Endothelial cell of umbilical vein (primary cell): ENCODE data around the gene CCNY. TPM values are rescaled to one million over a fixed set of nuclear protein-coding genes. Genes with fewer than 3 reads are reported as not detected.

Source experiments
- BruUV-seq: library from RNA; stranded (reverse); fragments of 400-500 nt; replicated peaks from 2 replicates; lab custom pipeline; 2021; lab: Mats Ljungman, UMichigan
- CTCF ChIA-PET: fragments of 300-600, 350-600 bp; sonication (Branson Sonifier 250); formaldehyde crosslinking; loops from one replicate; lab custom pipeline; 2021; ENCODE audit warnings: antibody characterized with exemption, inconsistent platforms; lab: Charles Lee
- POLR2A ChIA-PET: fragments of 300-600, 350-600 bp; sonication (Branson Sonifier 250); formaldehyde crosslinking; loops from one replicate; lab custom pipeline; 2021; ENCODE audit warnings: antibody characterized with exemption, inconsistent platforms; lab: Charles Lee
- DNase-seq: peaks from one replicate; pipeline ENCODE4 v3.0.0-alpha.2; 2011; ENCODE audit warnings: low read depth, low spot score
- FAIRE-seq: peaks from 2 replicates; lab custom pipeline; 2011; peaks lifted over from hg19 to GRCh38; lab: Jason Lieb, UNC
- H2AFZ ChIP-seq: 2 replicates; pipeline ENCODE4 v1.6.0; 2012; ENCODE audit warnings: low read depth, low read length, control low read depth, inconsistent platforms
- H3K27ac ChIP-seq: 2 replicates; pipeline ENCODE4 v1.5.1; 2011; ENCODE audit warnings: low read depth, mild to moderate bottlenecking, control low read depth, low read length, moderate library complexity; ENCODE audit not compliant: insufficient read depth
- H3K27me3 ChIP-seq, 2 experiments: 2 replicates each; pipeline versions ENCODE4 v1.6.0 to v1.6.1; 2011; ENCODE audit warnings: low read length in 2 of 2, mixed read lengths in 1 of 2; ENCODE audit not compliant: control insufficient read depth in 2 of 2, insufficient read depth in 2 of 2
- H3K36me3 ChIP-seq, 2 experiments: 2 replicates in 1 of 2; 3 replicates in 1 of 2; pipeline ENCODE4 v1.5.1; 2011; ENCODE audit warnings: low read length in 2 of 2, mild to moderate bottlenecking in 1 of 2, moderate library complexity in 1 of 2; ENCODE audit not compliant: control insufficient read depth in 2 of 2, insufficient read depth in 2 of 2; ENCODE audit errors: extremely low read depth in 1 of 2
- H3K4me1 ChIP-seq: 3 replicates; pipeline ENCODE4 v1.5.1; 2011; ENCODE audit warnings: mild to moderate bottlenecking, low read length; ENCODE audit not compliant: control insufficient read depth, insufficient read depth; ENCODE audit errors: extremely low read depth
- H3K4me2 ChIP-seq: 2 replicates; pipeline ENCODE4 v1.6.1; 2011; ENCODE audit warnings: low read length, control low read depth, mixed read lengths; ENCODE audit not compliant: insufficient read depth
- H3K4me3 ChIP-seq, 3 experiments: fragments of 200-600 bp in 1 of 3; sonication (generic), shearing (Covaris generic) in 1 of 3; replicated peaks in 1 of 3; 2 replicates each; pipeline ENCODE4 v1.5.1; 2011 to 2016; ENCODE audit warnings: control low read depth in 3 of 3, low read length in 3 of 3, mild to moderate bottlenecking in 2 of 3, inconsistent platforms in 1 of 3, low read depth in 1 of 3, moderate library complexity in 1 of 3; ENCODE audit not compliant: insufficient read depth in 1 of 3
- H3K79me2 ChIP-seq: 2 replicates; pipeline ENCODE4 v1.6.0; 2012; ENCODE audit warnings: low read length, inconsistent platforms; ENCODE audit not compliant: control insufficient read depth, insufficient read depth
- H3K9ac ChIP-seq: replicated peaks from 2 replicates; pipeline ENCODE3; 2011; ENCODE audit warnings: low read length, control low read depth; ENCODE audit not compliant: insufficient read depth; ENCODE audit errors: extremely low read depth
- H3K9me1 ChIP-seq: replicated peaks from 3 replicates; pipeline ENCODE4 v1.6.0; 2011; ENCODE audit warnings: mild to moderate bottlenecking, low read length; ENCODE audit not compliant: control insufficient read depth, insufficient read depth; ENCODE audit errors: extremely low read depth
- H3K9me3 ChIP-seq: replicated peaks from 2 replicates; pipeline ENCODE4 v1.5.1; 2012; ENCODE audit warnings: low read length, inconsistent platforms; ENCODE audit not compliant: control insufficient read depth, insufficient read depth
- H4K20me1 ChIP-seq: replicated peaks from 2 replicates; pipeline ENCODE3; 2011; ENCODE audit warnings: mild to moderate bottlenecking, low read length; ENCODE audit not compliant: control insufficient read depth, insufficient read depth; ENCODE audit errors: extremely low read depth
- CTCF ChIP-seq, 2 donors: IDR thresholded peaks; 1 replicate in 1 of 2; 2 replicates in 1 of 2; pipeline ENCODE4 v1.5.1; 2011; ENCODE audit warnings: low read length in 2 of 2, mild to moderate bottlenecking in 2 of 2, moderate library complexity in 2 of 2, control low read depth in 1 of 2, inconsistent platforms in 1 of 2, low read depth in 1 of 2; ENCODE audit not compliant: insufficient read depth in 1 of 2; ENCODE audit errors: extremely low read depth in 1 of 2
- EZH2 ChIP-seq: IDR thresholded peaks from 2 replicates; pipeline ENCODE4 v1.6.1; 2012; ENCODE audit warnings: borderline replicate concordance, low read depth, mild to moderate bottlenecking, moderate library complexity, low read length, inconsistent platforms; ENCODE audit not compliant: severe bottlenecking
- FOS ChIP-seq: IDR thresholded peaks from 2 replicates; pipeline ENCODE4 v1.6.1; 2011; ENCODE audit warnings: mild to moderate bottlenecking, low read length, moderate library complexity, borderline replicate concordance; ENCODE audit not compliant: insufficient read depth
- GATA2 ChIP-seq: IDR thresholded peaks from 2 replicates; pipeline ENCODE4 v1.7.0; 2011; ENCODE audit warnings: low read depth, mild to moderate bottlenecking, moderate library complexity, mixed read lengths, low read length; ENCODE audit not compliant: insufficient read length, insufficient read depth
- JUN ChIP-seq: IDR thresholded peaks from 2 replicates; pipeline ENCODE4 v1.6.1; 2011; ENCODE audit warnings: borderline replicate concordance, low read depth; ENCODE audit not compliant: insufficient read length, insufficient read depth
- MYC ChIP-seq: IDR thresholded peaks from one replicate; pipeline ENCODE4 v1.6.1; 2011; ENCODE audit warnings: mild to moderate bottlenecking, low read depth, low read length
- POLR2A ChIP-seq: IDR thresholded peaks from 2 replicates; pipeline ENCODE4 v1.6.1; 2012; ENCODE audit warnings: low read depth, mild to moderate bottlenecking, control low read depth, low read length
- POLR2AphosphoS5 ChIP-seq: IDR thresholded peaks from 2 replicates; pipeline ENCODE4 v1.6.1; 2012; ENCODE audit warnings: low read depth, mild to moderate bottlenecking, control low read depth, low read length, moderate library complexity; ENCODE audit not compliant: insufficient read depth
- dilution Hi-C: fragments of 300-500 bp; cut with MboI; formaldehyde crosslinking; loops from one replicate; pipeline ENCODE4 v1.15.0; 2019; ENCODE audit warnings: low sequenced_read_pairs; ENCODE audit not compliant: extremely low pct_ligation_motif_present
- intact Hi-C: fragments of 100-400 bp; cut with micrococcal nuclease; formaldehyde crosslinking; loops from one replicate; pipeline ENCODE4 v1.10.0; 2022
- polyA plus RNA-seq, 4 experiments: library from polyadenylated mRNA; depleted of rRNA in 3 of 4; stranded (reverse) in 3 of 4; unstranded in 1 of 4; fragments of >200 nt; gene quantifications; 2 replicates each; pipeline versions ENCODE4 v1.2.1 to v1.2.3, GENCODE V29; 2011 to 2012; ENCODE audit warnings: missing spikeins in 1 of 4
- total RNA-seq: library from RNA; stranded (reverse); gene quantifications from 2 replicates; pipeline ENCODE4 v1.2.3, GENCODE V29; 2021
- TF ChIP-seq, protein P1 (sequence below): IDR thresholded peaks from 2 replicates; pipeline ENCODE4 v1.6.1; 2011; ENCODE audit not compliant: insufficient read depth, insufficient read length

Gene CCNY
- total and polyA plus RNA-seq, 2 donors (not counting 3 experiments of a cell fraction or from before 2014, with no cell fraction given): 61.5 to 107 TPM

GRCh38 chr10:35423505-35424306, 87.4 kb downstream of the CCNY start:
- CTCF ChIA-PET: interaction anchor here (1.5 to 3.1 kb wide), 3 partner anchors 15 to 44 kb away, joined by 3 to 15 read pairs (median 8); no protein-coding TSS in a partner anchor
- H3K4me3 ChIP-seq: no peak overlapping the region

More at GRCh38 chr10:35423505-35424306, 87.4 kb downstream of the CCNY start:
- H3K4me2 ChIP-seq: no peak overlapping the region
- no peaks in the 10 kb centered on the region for H3K9me1 ChIP-seq
- peaks cover 67% of the 10 kb centered on the region for H3K4me1 ChIP-seq
- POLR2A ChIA-PET: no interaction called here
- H3K9ac ChIP-seq: no peak overlapping the region
- no peak for FAIRE-seq
- no peak overlapping the region for H2AFZ ChIP-seq
- no peak for DNase-seq
- H3K27me3 ChIP-seq: no peaks in the 10 kb centered on the region
- H4K20me1 ChIP-seq: no peaks in the 10 kb centered on the region
- peaks cover 83% of the 10 kb centered on the region for H3K79me2 ChIP-seq
- dilution Hi-C loops: no loop called here
- no TSS peak for BruUV-seq
- intact Hi-C loops: loop anchor here (5.0 kb wide), 1 partner anchor 139 kb away; no protein-coding TSS in a partner anchor
- no peaks in the 10 kb centered on the region for H3K9me3 ChIP-seq
- H3K27ac ChIP-seq: no peak overlapping the region
- TF ChIP-seq, protein P1, sequence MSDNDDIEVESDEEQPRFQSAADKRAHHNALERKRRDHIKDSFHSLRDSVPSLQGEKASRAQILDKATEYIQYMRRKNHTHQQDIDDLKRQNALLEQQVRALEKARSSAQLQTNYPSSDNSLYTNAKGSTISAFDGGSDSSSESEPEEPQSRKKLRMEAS: no peak
- TF ChIP-seq GATA2: no peak
- TF ChIP-seq POLR2AphosphoS5: no peak
- TF ChIP-seq EZH2: no peak
- no peak for TF ChIP-seq CTCF (IDR thresholded peaks at IDR 0.05; ENCODE audit: extremely low read depth in 1 of 2, insufficient read depth in 1 of 2, low read depth in 1 of 2, low read length in 2 of 2)
- TF ChIP-seq MYC: no peak
- no peak for TF ChIP-seq POLR2A
- TF ChIP-seq JUN: no peak
- TF ChIP-seq FOS: no peak
- no peaks in the 10 kb centered on the region for H3K36me3 ChIP-seq
